ENCODE data around the gene MMS19. TPM values are rescaled to one million over a fixed set of nuclear protein-coding genes. Genes with fewer than 3 reads are reported as not detected.
"Not testable (repeated sequence)": the region's sequence is repeated elsewhere in the genome, so short reads cannot be mapped to it uniquely, and the experiment has no call there.

MMS19 gene
- total RNA-seq, 1 donor from 2014 or later: 38.4 TPM

DNA sequence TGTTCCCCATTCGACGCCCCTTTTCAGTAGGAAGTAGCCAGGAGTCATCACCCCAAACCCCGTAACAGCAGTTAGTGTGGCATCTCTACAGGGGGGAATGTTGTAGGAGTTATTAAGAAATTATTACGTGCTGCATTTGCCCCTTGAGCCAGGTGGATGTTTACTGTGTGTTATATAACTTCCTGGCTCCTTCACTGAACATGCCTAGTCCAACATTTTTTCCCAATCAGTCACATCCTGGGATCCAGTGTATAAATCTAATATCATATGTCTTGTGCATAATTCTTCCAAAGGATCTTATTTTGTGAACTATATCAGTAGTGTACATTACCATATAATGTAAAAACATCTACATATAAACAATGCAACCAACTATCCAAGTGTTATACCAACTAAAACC is 18.8 kb downstream of the MMS19 start:
- intact Hi-C loops (cut with micrococcal nuclease); DNase-seq; ATAC-seq: not testable (repeated sequence)

DNA sequence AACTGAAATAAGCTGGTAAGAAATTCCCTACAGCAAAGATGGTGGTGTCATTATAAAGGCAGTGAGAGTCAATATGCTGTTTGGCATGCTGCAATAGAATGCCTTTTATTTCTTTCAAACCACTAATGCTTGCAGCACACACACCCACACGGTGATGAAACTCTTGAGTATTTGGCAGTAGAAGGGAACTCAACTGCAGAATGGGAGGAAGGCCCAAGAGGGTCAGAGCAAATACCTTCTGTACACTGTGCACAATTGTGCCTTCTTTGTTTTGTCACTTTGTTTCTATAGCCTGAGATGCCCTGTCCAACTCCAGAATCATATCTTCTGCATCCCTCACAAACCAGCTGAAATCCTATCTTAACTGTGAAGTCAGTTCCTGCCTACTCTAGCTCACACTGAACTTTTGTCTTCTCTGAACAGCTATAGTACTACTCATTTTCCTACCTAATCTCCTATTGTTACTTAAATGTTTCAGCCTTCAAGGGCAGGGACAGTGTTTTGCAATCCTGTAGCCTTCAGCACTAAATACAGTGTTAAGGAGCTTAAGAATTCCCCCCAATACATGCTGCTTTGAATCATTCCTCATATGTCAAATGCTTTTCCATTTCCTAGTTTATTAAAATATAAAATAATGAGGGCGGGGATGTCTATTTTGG is 22.2 kb downstream of the MMS19 start:
- intact Hi-C loops (cut with micrococcal nuclease): no loop called here
- DNase-seq (no peak), ATAC-seq (peak; percentile 74)

DNA sequence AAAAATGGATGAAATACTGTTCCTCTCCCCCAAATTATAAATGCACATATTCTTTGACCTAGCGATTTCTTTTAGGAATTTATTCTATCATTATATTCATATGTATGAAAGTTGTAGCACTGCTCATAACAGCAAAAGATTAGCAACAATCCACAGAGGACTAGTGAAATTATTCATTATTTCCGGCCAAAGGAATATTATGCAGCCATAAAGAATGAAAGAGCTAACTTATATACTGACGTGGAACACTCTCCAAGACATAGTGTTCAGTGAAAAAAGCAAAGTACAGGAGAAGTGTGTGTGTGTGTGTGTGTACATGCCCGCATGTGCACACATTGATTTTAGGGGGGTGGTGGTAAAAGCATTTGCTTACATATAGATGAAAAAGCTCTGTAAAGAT is 23.3 kb downstream of the MMS19 start:
- DNase-seq (no peak), ATAC-seq (no peak)
- intact Hi-C loops (cut with micrococcal nuclease): no loop called here

DNA sequence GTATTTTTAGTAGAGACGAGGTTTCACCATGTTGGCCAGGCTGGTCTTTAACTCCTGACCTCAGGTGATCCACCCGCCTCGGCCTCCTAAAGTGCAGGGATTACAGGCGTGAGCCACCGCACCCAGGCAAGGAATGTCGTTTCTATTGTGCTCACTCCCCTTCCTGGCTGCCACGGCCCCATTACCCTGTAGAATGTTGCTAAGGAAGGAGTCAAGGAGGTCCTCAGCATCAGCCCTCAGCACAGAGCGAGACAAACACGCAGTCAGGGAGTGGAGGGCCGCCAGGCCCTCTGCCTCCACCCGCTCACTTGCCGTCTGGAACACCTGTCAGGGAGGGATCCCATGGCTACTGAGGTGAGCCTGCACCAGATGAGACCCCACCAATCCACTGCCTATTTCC is 29.4 kb downstream of the MMS19 start:
- ATAC-seq; intact Hi-C loops (cut with micrococcal nuclease): not testable (repeated sequence)

DNA sequence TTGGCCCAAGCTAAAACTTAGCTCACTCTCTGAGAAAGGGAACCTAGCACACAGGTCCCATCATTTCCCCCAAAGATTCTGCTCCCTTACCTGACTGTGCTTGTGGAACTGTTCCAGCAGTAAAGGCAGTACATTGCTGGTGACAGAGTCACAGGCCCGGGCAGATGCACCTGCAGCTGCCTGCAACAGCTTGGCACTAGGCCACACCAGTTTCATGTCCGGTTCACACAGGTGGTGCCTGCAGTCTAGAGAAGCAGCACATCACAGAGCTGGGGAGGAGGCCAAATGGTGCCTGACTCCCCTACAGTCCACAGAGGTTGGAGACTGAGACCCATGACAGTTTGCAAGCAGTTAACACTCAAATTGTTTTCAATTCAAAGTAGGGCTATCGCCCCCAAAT is 30.1 kb downstream of the MMS19 start:
- DNase-seq (no peak), ATAC-seq (no peak)
- intact Hi-C loops (cut with micrococcal nuclease): no loop called here

More for the DNA sequence above, 29.4 kb downstream of the MMS19 start:
- DNase-seq: not testable (repeated sequence)

DNA sequence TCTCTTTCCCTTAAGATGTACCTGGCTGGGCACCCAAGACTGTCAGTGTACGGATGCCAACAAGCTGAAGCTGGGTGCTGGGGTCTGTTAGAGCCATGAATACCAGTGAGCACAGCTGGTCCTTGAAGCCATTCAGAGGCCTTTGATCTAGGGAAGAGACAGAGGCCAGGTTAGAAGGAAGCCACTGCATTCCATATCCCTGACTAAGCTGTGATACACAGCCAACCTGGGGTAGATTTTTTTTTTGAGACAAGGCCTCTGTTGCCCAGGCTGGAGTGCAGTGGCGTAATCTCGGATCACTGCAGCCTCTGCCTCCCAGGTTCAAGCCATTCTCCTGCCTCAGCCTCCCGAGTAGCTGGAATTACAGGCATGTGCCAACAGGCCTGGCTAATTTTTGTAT is 31.5 kb downstream of the MMS19 start:
- ATAC-seq (no peak), DNase-seq (no peak)
- intact Hi-C loops (cut with micrococcal nuclease): no loop called here

DNA sequence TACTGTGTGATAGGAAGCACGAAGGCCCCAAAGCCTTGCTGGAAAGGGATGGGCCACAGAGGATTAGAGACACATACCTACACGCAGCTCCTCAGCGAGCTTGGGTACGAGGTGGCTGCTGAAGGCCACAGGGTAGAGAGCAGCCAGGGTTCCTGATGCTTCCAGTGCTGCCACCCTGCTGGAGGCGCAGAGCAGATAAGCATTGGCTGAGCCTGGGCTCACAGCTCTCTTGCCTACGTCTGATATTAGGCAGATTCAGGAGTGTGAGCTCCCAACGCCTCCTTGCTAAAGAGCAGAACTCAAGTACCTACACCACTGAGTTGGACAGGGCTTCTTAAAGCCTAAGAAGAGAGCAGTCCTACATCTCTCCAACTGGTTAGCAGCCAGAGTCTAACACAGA is 32.2 kb downstream of the MMS19 start:
- intact Hi-C loops (cut with micrococcal nuclease): no loop called here
- DNase-seq (no peak), ATAC-seq (no peak)

DNA sequence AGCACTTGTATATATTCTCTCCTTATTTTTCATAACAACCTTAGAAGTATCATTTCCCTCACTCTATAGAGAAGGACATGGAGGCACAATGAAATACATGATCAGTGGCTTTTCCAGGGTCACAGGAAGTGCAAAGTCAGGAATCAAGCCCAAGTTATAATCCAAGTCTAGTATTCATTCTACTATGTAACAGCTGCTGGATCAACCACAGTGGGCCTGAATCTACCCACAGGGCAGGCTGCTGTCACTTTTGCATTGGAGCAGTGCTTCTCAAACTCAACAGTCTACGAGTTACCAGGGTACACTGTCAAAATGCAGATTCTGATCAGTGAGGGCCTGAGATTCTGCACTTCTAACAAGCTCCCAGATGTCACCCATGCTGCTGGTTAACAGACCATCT is 34.0 kb downstream of the MMS19 start:
- DNase-seq (no peak), ATAC-seq (peak; percentile 6)
- intact Hi-C loops (cut with micrococcal nuclease): loop anchor here (5.0 kb wide), 1 partner anchor 88 kb away; no protein-coding TSS in a partner anchor

DNA sequence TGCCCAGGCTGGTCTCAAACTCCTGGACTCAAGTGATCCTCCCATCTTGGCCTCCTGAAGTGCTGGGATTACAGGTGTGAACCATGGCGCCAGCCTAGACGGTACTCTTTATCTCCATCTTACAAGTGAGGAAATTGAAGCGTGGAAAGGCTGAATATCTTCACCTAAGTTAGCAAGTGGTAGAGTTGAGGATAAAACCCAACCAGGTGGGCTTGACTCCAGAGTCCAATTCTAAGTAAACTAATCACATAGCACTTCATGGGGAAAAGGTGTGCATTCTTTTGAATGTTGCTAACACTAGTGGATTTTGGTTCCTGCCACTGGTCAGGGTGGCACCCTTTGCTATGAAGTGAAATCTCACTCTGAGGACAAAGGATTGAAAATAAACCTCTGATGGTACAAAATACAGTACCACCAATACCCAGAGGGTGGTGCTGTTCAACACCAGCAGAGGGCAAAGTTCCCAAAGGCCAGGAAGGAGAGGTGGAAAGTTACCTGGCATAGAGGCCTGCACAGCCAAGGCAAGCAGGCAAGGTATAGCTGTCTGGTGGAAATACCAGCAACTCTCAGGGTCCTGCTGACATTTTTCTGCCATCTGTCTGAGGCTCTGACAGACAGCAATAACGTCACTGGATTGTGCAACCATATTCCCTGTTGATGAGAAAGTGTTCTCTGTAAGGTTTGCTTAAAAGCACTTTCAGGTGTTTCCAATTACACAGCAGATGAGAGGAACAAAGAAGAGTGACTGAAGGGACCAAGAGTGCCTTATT is 34.7 kb downstream of the MMS19 start:
- ATAC-seq (peak; percentile 70), DNase-seq (no peak)
- intact Hi-C loops (cut with micrococcal nuclease): loop anchor here (5.0 kb wide), 1 partner anchor 89 kb away; no protein-coding TSS in a partner anchor

DNA sequence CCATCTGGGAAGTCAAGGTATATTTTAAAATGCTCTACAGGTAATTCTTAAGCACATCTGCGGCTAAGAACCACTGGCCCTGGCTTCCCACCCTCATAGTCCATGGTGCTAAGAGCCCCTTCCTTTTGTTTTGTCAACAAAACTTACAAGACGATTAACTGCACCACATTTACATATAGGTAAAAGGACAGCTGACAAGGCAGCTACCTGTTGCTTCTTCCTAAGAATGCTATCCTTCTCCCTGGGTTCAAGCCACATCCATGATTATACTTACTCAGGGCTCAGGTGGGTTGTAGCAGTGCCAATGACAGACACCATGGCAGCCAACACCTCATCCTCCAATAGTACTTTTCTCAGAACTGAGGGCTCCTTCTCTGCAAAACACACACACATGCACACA is 35.9 kb downstream of the MMS19 start:
- DNase-seq: no peak
- intact Hi-C loops (cut with micrococcal nuclease): loop anchor here (5.0 kb wide), 1 partner anchor 90 kb away; no protein-coding TSS in a partner anchor
- ATAC-seq: no peak

DNA sequence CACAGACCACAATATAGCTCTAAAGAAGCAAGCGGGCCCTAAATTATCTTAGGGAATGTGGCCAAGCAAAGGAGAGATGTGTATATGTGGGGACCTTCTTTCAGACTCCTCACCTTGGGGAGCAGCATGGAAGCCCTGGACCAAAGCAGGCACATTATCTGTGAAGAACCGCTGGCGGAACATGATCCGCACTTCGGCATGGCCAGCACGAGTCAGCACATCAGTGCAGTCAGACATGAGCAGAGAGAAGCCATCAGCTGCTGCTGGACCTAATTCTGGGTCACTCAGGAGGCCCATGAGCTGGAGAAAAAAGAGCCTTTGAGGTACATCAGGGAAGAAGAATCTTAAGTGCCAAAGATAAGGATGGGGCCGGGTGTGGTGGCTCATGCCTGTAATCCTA is 38.3 kb downstream of the MMS19 start:
- no peak for ATAC-seq
- intact Hi-C loops (cut with micrococcal nuclease): loop anchor here (5.0 kb wide), 1 partner anchor 92 kb away; no protein-coding TSS in a partner anchor
- DNase-seq: no peak

DNA sequence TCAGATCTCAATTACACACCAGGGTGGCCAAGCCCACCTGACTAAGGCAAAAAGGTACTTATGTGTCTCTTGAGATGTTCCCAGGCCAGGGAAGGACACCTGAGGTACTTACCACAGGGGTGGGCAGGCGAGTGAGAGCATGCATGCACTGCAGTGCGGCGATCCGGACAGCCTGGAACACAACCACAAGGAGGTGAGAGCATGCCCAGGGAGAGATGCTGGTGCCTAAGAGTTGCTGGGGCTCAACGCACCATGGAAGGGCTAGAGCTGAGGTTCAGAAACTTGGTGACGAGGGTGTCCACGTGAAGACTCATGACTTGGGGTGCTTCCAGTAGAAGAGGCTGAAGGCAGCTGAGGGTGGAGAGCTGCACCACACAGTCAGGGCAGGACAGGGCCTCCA is 39.1 kb downstream of the MMS19 start:
- ATAC-seq: no peak
- intact Hi-C loops (cut with micrococcal nuclease): no loop called here
- DNase-seq: no peak

DNA sequence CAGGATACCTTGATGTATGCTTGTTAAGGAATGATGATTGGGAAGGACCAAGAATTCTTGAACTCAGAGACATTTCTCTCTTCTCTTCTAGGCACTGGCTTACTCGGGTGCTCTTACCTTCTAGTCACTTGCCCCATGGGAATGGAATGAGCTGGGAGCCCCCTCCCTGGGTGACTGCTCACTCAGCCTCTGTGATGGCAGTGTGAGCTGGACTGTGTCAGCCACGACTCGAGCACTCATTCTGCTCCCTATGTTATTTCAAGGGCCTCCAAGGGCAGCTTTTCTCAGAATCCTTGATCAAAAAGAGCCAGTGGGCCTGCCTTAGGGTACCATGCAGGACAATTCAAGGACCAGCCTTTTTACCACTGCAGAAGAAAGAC is 41.5 kb downstream of the MMS19 start:
- intact Hi-C loops (cut with micrococcal nuclease): no loop called here
- DNase-seq: no peak
- ATAC-seq: no peak

DNA sequence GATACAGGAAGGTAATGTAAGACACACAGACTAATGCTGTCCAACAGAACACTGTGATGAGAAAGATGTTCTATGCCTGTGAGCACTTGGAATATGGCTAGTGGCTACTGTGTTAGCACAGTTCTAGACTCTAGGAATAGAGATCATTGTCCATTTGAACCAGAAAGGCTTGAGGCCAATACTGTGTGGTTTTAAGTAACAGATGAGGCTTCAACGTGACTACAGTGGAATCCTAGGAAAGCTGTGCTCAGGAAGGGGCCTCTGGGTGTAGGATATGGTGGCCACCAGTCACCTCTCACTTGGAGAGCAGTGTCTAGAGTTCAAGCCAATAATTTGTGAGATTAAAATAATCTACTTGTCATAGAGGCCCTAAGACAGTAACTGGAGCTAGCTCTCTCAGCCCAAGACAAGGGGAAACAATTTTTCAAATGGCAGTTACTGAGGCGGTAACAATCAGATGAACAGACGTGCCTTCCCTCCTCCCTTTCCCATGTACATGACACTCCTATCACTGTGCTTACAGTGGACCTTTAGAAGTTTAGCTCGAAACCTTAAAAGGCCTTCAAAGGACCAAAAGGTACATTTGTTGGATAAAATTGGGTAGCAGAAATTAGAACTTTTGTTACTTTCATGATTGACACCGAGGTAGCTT is 42.1 kb downstream of the MMS19 start:
- no peak for DNase-seq
- intact Hi-C loops (cut with micrococcal nuclease): no loop called here
- ATAC-seq: no peak

DNA sequence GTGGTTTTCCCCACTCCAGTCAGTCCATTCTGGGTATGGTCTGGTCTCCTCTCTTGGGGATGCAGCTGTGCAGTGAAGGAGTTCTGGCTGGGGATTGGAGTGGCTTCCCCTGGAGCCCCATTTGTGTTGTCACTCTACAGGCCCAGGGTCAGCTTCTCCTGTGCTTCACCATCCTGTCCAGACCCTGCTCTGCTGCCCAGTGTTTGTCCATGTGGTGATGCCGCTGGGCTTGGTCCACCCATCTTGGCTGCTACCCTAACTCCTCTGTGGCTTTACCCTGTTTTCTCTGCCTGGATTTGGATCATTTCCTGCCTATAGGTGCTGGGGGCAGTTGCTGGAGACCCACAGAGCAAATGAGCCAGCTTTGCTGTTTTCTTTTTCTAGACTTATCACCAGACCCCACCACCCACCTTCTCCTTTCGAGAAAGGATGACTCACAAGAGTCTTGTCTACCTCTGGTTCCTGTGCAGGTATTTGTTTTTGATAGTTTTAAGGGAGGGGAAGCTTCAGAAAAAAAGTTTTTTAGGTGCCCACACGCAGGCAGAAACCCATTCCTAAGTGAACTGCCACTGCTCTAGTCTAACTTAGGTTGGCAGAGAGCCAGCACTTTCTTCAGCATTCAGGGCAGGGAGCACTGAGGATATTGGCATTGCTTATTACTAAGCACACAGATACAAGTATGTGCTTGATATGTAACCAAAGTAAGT is 43.7 kb downstream of the MMS19 start:
- intact Hi-C loops (cut with micrococcal nuclease): no loop called here
- ATAC-seq (peak; percentile 51), DNase-seq (no peak)

DNA sequence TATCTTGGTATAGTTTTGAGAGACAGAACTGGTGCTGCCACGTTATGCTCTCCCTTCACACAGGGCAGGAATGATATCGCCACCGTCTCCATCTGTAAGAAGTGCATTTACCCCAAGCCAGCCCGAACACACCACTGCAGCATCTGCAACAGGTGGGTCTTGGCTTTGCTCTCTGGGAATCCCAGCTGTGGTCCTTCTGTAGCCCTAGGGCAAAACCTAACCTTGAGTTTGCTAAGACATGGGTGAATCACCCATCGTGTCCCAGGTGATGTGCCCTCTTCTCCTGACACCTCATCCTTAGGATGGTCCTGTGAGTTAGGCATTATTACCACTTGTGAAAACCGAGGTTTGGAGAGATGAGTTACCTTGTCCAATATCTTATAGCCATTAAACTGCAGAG is 45.9 kb downstream of the MMS19 start:
- intact Hi-C loops (cut with micrococcal nuclease): no loop called here
- ATAC-seq (no peak), DNase-seq (no peak)

DNA sequence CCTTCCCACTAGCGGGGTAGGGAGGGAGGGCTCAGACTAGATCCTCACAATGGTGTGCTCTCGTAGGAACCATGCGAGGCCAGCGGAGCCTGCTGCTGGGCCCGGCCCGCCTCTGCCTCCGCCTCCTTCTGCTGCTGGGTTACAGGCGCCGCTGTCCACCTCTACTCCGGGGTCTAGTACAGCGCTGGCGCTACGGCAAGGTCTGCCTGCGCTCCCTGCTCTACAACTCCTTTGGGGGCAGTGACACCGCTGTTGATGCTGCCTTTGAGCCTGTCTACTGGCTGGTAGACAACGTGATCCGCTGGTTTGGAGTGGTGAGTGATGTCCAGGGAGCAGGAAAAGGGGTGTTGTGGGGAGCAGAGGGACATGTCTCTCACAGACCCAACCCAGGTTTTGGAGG is 46.6 kb downstream of the MMS19 start:
- intact Hi-C loops (cut with micrococcal nuclease): no loop called here
- ATAC-seq (no peak), DNase-seq (no peak)

DNA sequence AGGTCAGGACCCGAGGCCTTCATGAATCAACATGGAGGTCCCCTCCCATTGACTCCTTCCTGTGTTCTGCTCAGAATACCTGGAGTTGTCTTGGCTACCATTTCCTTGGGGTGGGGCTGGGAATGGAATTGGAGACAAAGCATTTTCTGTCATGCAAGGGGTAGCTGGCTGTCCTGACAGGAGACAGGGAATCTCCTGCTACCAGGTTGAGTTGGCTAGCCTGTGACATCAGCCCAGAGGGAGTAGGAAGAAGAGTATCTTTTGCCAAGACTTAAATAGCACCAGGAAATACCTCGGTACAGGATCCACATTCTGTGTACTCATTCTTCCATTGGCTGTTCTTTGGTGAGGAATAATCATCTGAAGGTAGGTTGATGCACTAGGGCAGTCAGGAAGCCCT is 47.4 kb downstream of the MMS19 start:
- DNase-seq (no peak), ATAC-seq (peak; percentile 9)
- intact Hi-C loops (cut with micrococcal nuclease): no loop called here

DNA sequence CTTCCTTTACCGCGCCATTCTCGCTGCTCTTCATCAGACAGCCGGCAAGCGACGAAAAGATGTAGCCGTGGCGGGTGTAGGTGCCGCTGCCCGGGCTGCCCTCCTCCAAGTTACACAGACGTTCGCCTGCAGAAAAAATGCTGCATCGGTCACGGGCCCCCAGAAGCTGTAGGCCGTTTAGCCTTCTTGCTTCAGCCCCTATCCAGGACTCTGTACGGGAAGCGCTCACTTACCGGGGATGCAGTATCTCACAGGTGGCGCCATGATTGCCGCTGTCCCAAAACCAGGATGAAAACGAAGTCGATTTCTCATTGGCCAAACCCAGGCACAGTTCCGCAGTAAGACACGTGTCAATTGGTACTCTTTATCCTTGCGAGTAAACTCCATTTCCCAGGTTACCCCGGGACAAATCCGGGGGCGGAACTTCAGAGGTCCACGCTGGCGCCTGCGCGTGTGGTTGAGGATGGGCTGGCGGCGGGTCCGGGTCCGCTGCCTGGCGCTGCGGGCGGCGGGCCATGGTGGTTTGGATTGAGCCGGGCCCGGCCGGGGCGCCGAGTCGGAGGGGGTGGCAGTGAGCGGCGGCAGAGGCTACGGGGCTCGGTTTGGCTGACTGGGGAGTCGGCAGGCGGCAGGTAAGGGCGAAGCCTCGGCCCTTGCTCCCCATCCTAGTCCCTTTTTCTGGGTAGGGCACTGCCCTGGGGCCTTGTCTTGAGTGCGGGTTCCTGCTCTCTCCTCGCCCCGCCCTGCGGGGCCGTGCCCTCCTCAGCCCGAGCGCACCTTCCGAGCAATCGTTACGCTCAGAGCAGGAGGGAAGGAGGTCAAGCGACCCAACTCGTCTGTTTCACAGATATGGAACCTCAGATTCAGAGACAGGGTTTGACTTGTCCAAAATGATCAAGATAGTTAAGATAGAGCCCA is 52.2 kb downstream of the MMS19 start, which contains the start of the genes EXOSC1 and ZDHHC16:
Gene EXOSC1, minus strand, starts transcription at position 285 of the 918 bp plus-strand sequence. Its CDS starts 21 bp downstream, at position 264.
Gene ZDHHC16, plus strand, starts transcription at position 454 of the 918 bp plus-strand sequence. CDS start 5,501 bp downstream, outside the sequence.
- peak; percentile 90 for DNase-seq
- ATAC-seq: peak; percentile 98
- intact Hi-C loops (cut with micrococcal nuclease): no loop called here

Data from left ventricle myocardium superior (tissue), 1 donor.